ENCODE measurements around the gene BICDL2.
"Not testable (repeated sequence)": the region's sequence is repeated elsewhere in the genome, so short reads cannot be mapped to it uniquely, and the experiment has no call there.

GRCh38 chr16:3075946-3076345 lies 39.2 kb upstream of the BICDL2 start:
- TF ChIP-seq POLR2A, CTCF (IDR thresholded peaks at IDR 0.05): not testable (repeated sequence)
